Left ventricle myocardium inferior (tissue), 1 donor: ENCODE measurements around the gene MBD3. TPM values are rescaled to one million over a fixed set of nuclear protein-coding genes. Genes with fewer than 3 reads are reported as not detected.

Source experiments
- DNase-seq: peaks from one replicate; pipeline ENCODE4 v3.0.0-alpha.2; 2020
- H3K27ac ChIP-seq: fragments of 200-600 bp; replicated peaks from 2 replicates; pipeline ENCODE4 v1.8.0; 2021
- H3K27me3 ChIP-seq: fragments of 200-600 bp; 2 replicates; pipeline ENCODE4 v1.8.0; 2021; ENCODE audit warnings: low read depth
- H3K36me3 ChIP-seq: fragments of 200-600 bp; 2 replicates; pipeline ENCODE4 v1.8.0; 2021
- H3K4me1 ChIP-seq: fragments of 200-600 bp; 2 replicates; pipeline ENCODE4 v1.8.0; 2021
- H3K4me3 ChIP-seq: fragments of 200-600 bp; 2 replicates; pipeline ENCODE4 v1.8.0; 2021; ENCODE audit warnings: mild to moderate bottlenecking, moderate library complexity
- H3K9me3 ChIP-seq: fragments of 200-600 bp; replicated peaks from 2 replicates; pipeline ENCODE4 v1.8.0; 2021
- CTCF ChIP-seq: fragments of 200-600 bp; IDR thresholded peaks from 2 replicates; pipeline ENCODE4 v1.8.0; 2021; ENCODE audit warnings: antibody characterized with exemption, mild to moderate bottlenecking, borderline replicate concordance
- intact Hi-C: fragments of 100-400 bp; cut with micrococcal nuclease; formaldehyde crosslinking; loops from one replicate; pipeline ENCODE4 v1.11.0; 2022
- total RNA-seq: library from RNA; stranded (reverse); fragmentation: NEBNext Ultra II Directional; extraction: Animal tissue kit (Norgen Biotek cat#: 25700); gene quantifications from one replicate; pipeline ENCODE4 v1.2.1, GENCODE V29; 2021
- donor health status: DM: no; HTN: yes; CAD: no; lungs with severe emphysema.

MBD3 gene
- total RNA-seq, 1 donor from 2014 or later = 48.6 TPM

GRCh38 chr19:1525343-1525742 is 67.3 kb downstream of the MBD3 start:
- no peak for DNase-seq
- no peaks in the 10 kb centered on the region for H3K36me3 ChIP-seq
- H3K9me3 ChIP-seq = no peaks in the 10 kb centered on the region
- intact Hi-C loops = no loop called here
- H3K4me1 ChIP-seq = peaks cover 13% of the 10 kb centered on the region
- H3K27me3 ChIP-seq = peaks cover 84% of the 10 kb centered on the region
- H3K4me3 ChIP-seq = no peak overlapping the region
- no peak overlapping the region for H3K27ac ChIP-seq
- no peak for TF ChIP-seq CTCF

GRCh38 chr19:1524972-1525325 is 67.7 kb downstream of the MBD3 start:
- H3K4me3 ChIP-seq = no peak overlapping the region
- peaks cover 82% of the 10 kb centered on the region for H3K27me3 ChIP-seq
- TF ChIP-seq CTCF = no peak
- H3K4me1 ChIP-seq = peaks cover 13% of the 10 kb centered on the region
- no peak for DNase-seq
- H3K27ac ChIP-seq = no peak overlapping the region
- no peaks in the 10 kb centered on the region for H3K36me3 ChIP-seq
- no peaks in the 10 kb centered on the region for H3K9me3 ChIP-seq
- intact Hi-C loops = no loop called here

DNA sequence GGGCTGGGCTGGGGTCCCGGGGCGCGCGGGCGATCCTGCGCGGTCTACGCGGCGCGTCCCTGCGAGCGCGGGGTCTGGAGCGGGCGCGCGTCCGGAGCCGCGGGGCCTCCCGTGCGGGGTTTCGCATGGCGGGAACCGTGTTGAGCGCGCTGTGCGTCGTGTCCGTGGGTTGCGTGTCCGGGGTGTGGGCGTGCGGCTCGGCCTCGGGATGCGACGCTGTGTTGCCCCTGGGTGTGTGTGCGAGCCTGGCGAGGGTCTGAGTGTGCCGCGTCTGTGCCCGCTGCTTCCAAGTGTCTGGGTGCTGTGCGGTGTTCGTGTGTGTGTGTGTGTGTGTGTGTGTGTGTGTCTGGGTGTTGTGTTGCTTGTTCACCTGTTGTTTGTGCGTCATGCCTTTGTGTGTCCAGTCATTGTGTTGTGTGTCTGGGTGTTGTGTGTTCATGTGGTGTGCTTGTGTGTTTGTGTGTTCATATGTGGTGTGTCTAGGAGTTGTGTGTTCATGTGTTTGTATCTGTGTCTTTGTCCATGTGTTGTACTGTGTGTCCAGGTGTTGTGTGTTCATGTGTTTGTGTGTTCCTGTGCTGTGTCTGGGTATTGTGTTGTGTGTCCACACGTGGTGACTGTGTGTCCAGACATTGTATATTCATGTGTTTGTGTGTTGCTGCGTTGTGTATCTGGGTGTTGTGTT is 68.2 kb downstream of the MBD3 start:
- no peak for DNase-seq
- H3K4me3 ChIP-seq = peak overlapping the region; percentile 46
- intact Hi-C loops = no loop called here
- H3K4me1 ChIP-seq = peaks cover 13% of the 10 kb centered on the region
- H3K27ac ChIP-seq = no peak overlapping the region
- no peaks in the 10 kb centered on the region for H3K36me3 ChIP-seq
- peaks cover 78% of the 10 kb centered on the region for H3K27me3 ChIP-seq
- no peaks in the 10 kb centered on the region for H3K9me3 ChIP-seq
- TF ChIP-seq CTCF = no peak

Other genes with a start within 250 kb of the MBD3 start
- 380 TPM for gene NDUFS7, start 209.0 kb downstream of the MBD3 start, total RNA-seq
- gene GAMT, start 191.3 kb downstream of the MBD3 start, total RNA-seq = 77.0 TPM
- 81.8 TPM for gene DAZAP1, start 185.3 kb downstream of the MBD3 start, total RNA-seq
- gene RPS15, start 154.5 kb downstream of the MBD3 start, total RNA-seq = 588 TPM
- 0.22 TPM for gene APC2, start 142.7 kb downstream of the MBD3 start, total RNA-seq
- 16.1 TPM for gene C19orf25, start 113.7 kb downstream of the MBD3 start, total RNA-seq
- 1.3 TPM for gene PCSK4, start 102.5 kb downstream of the MBD3 start, total RNA-seq
- gene REEP6, start 101.7 kb downstream of the MBD3 start, total RNA-seq = 1.9 TPM
- gene ADAMTSL5, start 79.8 kb downstream of the MBD3 start, total RNA-seq = 36.8 TPM
- gene PLK5, start 68.8 kb downstream of the MBD3 start, total RNA-seq = not detected
- 6.4 TPM for gene MEX3D, start 24.5 kb downstream of the MBD3 start, total RNA-seq
- 942 TPM for gene UQCR11, start 12.6 kb upstream of the MBD3 start, total RNA-seq
- 18.4 TPM for gene TCF3, start 59.8 kb upstream of the MBD3 start, total RNA-seq
- not detected for gene ONECUT3, start 160.6 kb upstream of the MBD3 start, total RNA-seq
- 0.41 TPM for gene ATP8B3, start 219.4 kb upstream of the MBD3 start, total RNA-seq